Left lobe of liver (tissue), 2 donors: ENCODE data around the gene FLVCR1. TPM values are rescaled to one million over a fixed set of nuclear protein-coding genes. Genes with fewer than 3 reads are reported as not detected.
"Not testable (repeated sequence)": the region's sequence is repeated elsewhere in the genome, so short reads cannot be mapped to it uniquely, and the experiment has no call there.

Experiments
- ATAC-seq: fragments of 200-7000 bp; cut with Tn5 transposase; one replicate; pipeline ENCODE4 v1.9.1; 2020; ENCODE audit warnings: mild to moderate bottlenecking, moderate library complexity
- DNase-seq: peaks from one replicate; pipeline ENCODE4 v3.0.0-alpha.2; 2020; ENCODE audit warnings: low spot score
- total RNA-seq: library from RNA; stranded (reverse); gene quantifications from one replicate; pipeline ENCODE4 v1.2.1, GENCODE V29; 2021
- donor health status: DM: no; HTN: no; CAD: no; lungs with moderate emphysema.
- donor health status: DM: no; HTN: yes; CAD: no.

Gene FLVCR1
- 0.93 TPM for total RNA-seq

DNA sequence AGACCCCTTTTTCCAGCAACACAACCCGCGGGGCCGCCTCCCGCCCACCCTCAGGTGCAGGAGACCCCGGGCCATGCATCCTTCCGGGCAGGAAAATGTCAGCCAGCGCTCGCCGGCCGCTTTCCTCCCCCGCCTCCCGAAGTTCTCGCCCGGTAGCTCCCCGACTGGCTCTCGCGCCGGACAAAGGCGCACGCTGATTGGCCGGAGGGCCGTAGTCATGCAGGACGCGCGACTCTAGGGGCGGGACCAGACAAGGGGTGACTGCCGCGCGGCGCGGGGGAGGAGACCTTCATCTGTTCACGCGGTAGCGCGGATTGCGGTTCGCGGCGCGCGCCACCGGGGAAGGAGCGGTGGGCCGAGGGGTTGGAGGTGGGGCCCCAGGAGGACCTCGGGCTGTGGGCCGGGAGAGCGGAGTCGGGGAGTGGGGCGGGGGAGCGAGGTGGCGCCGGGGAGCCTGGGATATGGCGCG lies at the start of gene FLVCR1:
FLVCR1 (plus strand) TSS at position 284 of the 469 bp plus-strand sequence; CDS start at position 462, 178 bp downstream.
- ATAC-seq: peak; percentile 99
- DNase-seq: peak; percentile 97

GRCh38 chr1:212814537-212815334 lies 43.3 kb upstream of the FLVCR1 start:
- no peak for ATAC-seq
- no peak for DNase-seq

GRCh38 chr1:212816567-212817278 lies 41.4 kb upstream of the FLVCR1 start:
- ATAC-seq (no peak), DNase-seq (no peak)

- DNase-seq: no peak
Observed at GRCh38 chr1:212819726-212820125, 38.3 kb upstream of the FLVCR1 start.

GRCh38 chr1:212820969-212821368 lies 37.1 kb upstream of the FLVCR1 start:
- ATAC-seq: no peak
- DNase-seq: no peak

More at GRCh38 chr1:212819726-212820125, 38.3 kb upstream of the FLVCR1 start:
- ATAC-seq: no peak

DNA sequence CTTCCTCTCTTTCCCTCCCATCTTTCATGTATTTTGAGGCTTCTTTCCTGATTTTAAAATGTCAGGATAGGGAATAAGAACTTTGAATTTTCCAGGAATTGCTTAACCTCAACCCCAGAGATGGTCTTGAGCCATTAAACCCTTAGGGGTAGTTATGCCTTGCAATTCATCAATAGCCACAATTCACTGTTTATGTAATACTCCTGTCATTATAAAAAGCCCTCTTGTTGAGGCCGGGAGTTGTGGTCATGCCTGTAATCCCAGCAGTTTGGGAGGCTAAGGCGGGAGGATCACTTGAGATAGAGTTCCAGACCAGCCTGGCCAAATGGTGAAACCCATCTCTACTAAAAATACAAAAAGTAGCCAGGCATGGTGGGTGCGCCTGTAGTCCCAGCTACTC lies 35.1 kb upstream of the FLVCR1 start:
- ATAC-seq (no peak), DNase-seq (no peak)

DNA sequence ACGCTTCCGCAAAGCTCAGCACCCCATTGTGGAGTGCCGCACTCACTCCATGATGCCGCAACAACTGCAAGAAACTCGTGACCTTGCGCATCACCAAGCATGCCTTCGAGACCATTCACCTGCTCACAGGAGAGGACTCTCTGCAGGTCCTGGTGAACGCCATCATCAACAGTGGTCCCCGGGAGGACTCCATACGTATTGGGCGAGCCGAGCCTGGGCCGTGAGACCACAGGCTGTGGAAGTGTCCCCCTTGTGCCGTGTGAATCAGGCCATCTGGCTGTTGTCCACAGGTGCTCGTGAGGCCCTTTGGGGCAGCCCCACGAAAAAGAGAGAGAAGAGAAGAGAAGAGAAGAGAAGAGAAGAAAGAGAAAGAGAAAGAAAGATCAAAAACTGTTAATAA lies 33.9 kb upstream of the FLVCR1 start:
- ATAC-seq (no peak), DNase-seq (no peak)

DNA sequence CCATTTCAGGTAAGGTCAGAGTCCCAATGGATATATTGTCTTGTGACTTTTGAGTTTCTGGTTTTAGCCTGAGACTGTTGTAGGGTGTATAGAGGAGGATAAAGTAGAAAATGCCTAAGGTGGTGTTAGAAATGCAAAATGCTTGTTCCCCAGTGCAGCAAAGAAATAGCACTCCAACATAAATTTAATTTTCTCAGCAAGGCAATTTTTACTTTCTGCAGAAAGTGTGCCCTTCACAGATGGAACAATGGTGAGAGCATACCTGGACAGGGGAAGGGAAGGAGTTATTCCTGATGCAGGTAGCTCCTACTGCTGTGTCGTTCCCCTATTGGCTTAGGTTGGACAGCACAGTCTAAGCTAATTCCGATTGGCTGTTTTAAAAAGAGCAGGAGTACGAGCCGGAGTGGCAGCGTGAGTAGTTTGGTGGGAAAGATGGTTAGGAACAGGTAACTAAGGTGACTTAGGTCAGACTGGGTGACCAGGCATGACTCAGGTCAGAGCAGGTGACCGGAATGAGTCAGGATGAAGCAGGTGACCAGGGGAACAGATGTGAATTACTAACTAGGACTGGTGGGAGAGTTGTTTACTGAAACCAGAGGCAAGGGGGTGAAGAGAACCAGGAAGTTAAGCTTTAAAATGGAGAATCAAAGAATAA lies 32.1 kb upstream of the FLVCR1 start:
- DNase-seq: no peak
- ATAC-seq: no peak

DNA sequence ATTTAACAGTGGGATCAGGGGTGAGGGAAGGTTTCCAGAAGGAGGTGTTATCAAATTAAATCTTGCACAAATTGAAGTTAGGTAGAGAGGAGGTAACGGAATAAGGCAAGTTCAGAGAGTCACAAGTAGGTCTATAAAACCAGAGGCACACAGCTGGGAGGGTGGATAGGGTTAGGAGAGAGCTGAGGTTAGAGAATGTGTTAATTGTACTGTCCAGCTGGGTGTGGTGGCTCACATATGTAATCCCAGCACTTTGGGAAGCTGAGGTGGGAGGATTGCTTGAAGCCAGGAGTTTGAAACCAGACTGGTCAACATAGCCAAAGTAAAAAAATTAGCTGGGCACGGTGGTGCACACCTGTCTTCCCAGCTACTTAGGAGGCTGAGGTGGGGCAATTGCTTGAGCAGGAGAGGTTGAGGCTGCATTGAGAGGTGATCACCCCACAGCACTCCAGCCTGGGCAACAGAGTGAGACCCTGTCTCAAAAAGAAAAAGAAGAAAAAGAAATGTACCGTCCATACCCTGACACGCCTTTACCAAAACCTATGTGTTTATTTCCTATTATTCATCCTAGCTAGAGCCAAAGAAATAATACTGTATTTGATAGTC lies 30.8 kb upstream of the FLVCR1 start:
- no peak for ATAC-seq

DNA sequence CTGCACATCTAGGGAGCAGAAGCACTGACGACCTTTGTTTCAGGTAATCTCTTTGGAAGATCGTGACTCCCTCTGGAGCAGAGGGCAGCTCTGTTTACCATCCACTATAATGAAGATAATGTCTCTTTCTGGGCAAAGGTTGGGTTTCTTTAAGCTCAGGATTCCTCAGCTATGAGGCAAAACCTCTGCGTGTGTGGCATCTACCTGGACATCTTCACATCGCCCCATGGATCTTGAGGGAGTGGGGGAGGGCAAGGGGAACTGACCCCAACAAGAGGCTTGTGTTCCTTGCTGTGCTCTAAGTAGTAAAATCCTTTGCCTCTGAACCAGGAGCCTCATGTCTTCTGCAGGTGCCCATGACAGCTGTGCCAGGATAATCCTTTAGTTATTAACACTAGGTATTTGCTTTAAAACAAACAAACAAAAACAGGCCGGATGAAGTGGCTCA lies 30.2 kb upstream of the FLVCR1 start:
- DNase-seq (no peak), ATAC-seq (no peak)

More for the DNA sequence above, 30.8 kb upstream of the FLVCR1 start:
- no peak for DNase-seq

DNA sequence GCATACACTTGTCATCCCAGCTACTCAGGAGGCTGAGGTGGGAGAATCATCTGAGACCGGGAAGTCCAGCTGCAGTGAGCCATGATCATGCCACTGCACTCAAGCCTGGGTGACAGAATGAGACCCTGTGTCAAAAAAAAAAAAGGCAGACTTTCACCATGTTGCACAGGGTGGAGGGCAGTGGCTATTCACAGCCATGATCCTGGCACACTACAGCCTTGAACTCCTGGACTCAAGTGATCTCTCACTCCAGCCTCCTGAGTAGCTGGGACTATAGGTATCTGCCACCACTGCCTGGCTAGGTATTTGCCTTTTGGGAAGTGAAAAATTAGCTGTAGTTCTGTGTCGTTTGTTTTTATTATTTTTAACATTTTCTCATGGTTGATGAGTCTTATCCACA lies 29.7 kb upstream of the FLVCR1 start:
- DNase-seq: no peak
- ATAC-seq: no peak

GRCh38 chr1:212833211-212834207 lies 24.6 kb upstream of the FLVCR1 start:
- peak; percentile 69 for ATAC-seq
- DNase-seq: not testable (repeated sequence)

DNA sequence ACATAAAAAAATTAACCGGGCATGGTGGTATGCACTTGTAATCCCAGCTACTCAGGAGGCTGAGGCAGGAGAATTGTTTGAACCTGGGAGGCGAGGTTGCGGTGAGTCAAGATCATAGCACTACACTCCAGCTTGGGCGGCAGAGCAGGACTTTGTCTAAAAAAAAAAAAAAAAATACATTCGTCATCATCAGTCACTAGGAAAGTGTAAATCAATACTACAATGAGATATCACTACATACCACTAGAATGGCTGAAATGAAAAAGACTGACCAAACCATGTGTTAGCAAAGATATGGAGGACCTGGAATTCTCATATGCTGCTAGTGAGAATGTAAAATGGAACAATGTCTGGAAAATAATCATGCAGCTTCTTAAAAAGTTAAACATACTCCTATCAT lies 19.9 kb upstream of the FLVCR1 start:
- DNase-seq: no peak
- ATAC-seq: no peak

DNA sequence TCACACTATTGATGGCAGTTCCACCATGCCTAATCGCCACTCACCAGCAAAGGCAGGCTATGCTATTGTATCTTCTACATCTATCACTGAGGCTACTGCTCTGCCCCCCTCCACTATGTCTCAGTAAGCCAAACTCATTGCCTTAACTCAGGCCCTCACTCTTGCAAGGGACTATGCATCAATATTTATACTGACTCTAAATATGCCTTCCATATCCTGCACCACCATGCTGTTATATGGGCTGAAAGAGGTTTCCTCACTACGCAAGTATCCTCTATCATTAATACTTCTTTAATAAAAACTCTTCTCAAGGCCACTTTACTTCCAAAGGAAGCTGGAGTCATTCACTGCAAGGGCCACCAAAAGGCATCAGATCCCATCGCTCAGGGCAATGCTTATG lies 13.6 kb upstream of the FLVCR1 start:
- DNase-seq, ATAC-seq: not testable (repeated sequence)

DNA sequence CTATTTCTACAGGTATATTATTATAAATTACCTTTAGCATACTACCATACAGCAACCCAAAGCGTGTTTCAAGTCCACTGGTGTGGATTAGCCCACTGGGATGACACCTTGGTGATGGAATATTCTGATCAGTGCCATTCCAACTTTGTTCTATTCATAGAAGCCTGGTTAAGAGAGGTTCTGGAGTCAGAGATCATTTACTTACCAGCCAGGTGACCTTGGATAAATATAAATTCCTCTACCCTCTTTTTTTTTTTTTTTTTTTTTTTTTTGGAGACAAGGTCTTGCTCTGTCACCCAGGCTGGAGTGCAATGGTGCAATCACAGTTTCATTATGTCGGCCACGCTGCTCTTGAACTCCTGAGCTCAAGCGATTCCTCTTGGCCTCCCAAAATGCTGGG lies 10.5 kb upstream of the FLVCR1 start, which contains the start of gene SPATA45:
SPATA45 (minus strand) TSS at position 101 of the 400 bp plus-strand sequence. CDS start 11,500 bp downstream, outside the sequence.
- ATAC-seq: no peak
- DNase-seq: no peak

DNA sequence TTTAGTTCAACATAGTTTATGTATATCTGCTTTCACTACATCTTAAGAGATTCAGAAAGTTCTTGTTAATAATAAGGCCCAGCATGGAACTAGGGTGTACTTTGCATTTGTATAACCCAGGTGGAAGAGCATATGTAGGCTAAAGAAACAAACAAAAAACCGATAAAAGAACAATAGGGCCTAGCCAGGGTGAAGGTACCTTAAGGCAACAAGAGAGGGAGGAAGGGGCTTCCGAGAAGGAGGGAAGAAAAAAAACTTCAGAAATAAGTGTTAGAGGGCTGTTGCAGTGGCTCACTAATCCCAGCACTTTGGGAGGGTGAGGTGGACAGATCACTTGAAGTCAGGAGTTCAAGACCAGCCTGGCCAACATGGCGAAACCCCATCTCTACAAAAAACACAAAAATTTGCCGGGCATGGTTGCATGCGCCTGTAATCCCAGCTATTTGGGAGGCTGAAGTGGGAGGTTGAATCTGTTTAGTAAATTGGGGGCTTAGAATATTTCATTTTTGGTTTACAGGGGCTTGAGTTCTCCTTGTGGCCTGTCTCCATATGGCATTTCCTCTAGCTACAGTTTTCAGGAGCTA lies 5.9 kb upstream of the FLVCR1 start:
- no peak for ATAC-seq
- DNase-seq: no peak

- no peak for DNase-seq
- ATAC-seq: no peak
Observed at GRCh38 chr1:212853658-212854057, 4.4 kb upstream of the FLVCR1 start.

DNA sequence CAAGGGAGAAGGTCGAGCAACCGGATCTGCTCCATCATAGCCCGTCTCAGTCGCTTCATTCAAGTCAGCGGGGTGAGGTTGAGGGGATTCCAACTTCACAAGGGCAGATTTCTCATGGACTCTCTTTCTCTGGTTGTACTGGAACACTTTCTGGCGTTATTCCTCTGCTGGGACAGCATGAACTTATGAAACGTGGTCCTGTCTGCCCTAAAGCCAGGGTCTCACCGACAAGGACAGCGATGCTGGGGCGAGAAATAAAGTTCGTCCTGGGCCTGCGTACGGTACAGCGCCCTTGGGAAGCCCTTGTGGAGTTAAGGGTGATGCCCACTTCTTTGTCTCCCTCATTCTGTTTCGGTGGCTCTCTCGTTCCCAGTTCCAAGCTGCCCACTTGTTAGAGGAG lies 1.3 kb upstream of the FLVCR1 start:
- DNase-seq (no peak), ATAC-seq (no peak)
